Ishikawa (cell line): Measurements from ENCODE around the gene MAP3K7.

Source experiments
- CEBPB ChIP-seq: IDR thresholded peaks from 2 replicates; pipeline ENCODE4 v1.6.1; 2012
- CREB1 ChIP-seq: IDR thresholded peaks from 2 replicates; pipeline ENCODE4 v1.6.1; 2012; ENCODE audit warnings: low read depth
- EGR1 ChIP-seq: IDR thresholded peaks from 2 replicates; pipeline ENCODE4 v1.6.1; 2012
- EP300 ChIP-seq: IDR thresholded peaks from 2 replicates; pipeline ENCODE4 v1.6.1; 2012; ENCODE audit warnings: borderline replicate concordance
- FOXM1 ChIP-seq: IDR thresholded peaks from 2 replicates; pipeline ENCODE4 v1.6.1; 2012; ENCODE audit warnings: low read depth, borderline replicate concordance
- MAX ChIP-seq: IDR thresholded peaks from 2 replicates; pipeline ENCODE4 v1.6.1; 2012
- RAD21 ChIP-seq: IDR thresholded peaks from 2 replicates; pipeline ENCODE4 v1.6.1; 2012; ENCODE audit warnings: low read depth
- TAF1 ChIP-seq: IDR thresholded peaks from 2 replicates; pipeline ENCODE4 v1.6.1; 2012; ENCODE audit warnings: low read depth, mild to moderate bottlenecking
- TCF12 ChIP-seq: IDR thresholded peaks from 2 replicates; pipeline ENCODE4 v1.6.1; 2012; ENCODE audit warnings: low read depth
- USF1 ChIP-seq: IDR thresholded peaks from 2 replicates; pipeline ENCODE4 v1.6.1; 2012

- no peak for TF ChIP-seq USF1
- TF ChIP-seq CREB1: no peak
- TF ChIP-seq TAF1: no peak
- no peak for TF ChIP-seq MAX
- no peak for TF ChIP-seq TCF12
- TF ChIP-seq RAD21: no peak
- no peak for TF ChIP-seq EP300
- TF ChIP-seq EGR1: no peak
- no peak for TF ChIP-seq FOXM1
- TF ChIP-seq CEBPB: no peak
Observed at GRCh38 chr6:90536520-90536919, 50.4 kb downstream of the MAP3K7 start.
